ENCODE results near the gene HCN4. TPM values are rescaled to one million over a fixed set of nuclear protein-coding genes. Genes with fewer than 3 reads are reported as not detected.
"Not testable (repeated sequence)": the region's sequence is repeated elsewhere in the genome, so short reads cannot be mapped to it uniquely, and the experiment has no call there.

The HCN4 gene
- 1 to 10 TPM in 2 of 4 donors, under 1 TPM in 2; 0.78 to 1.5 (median 1.1) TPM for polyA plus RNA-seq (ENCODE audit: insufficient read length in 4 of 4)

GRCh38 chr15:73368301-73369136 is at the start of gene HCN4:
Gene HCN4, minus strand, starts transcription at chr15:73368958. Its CDS starts 688 bp downstream, at chr15:73368270.
- DNase-seq (ENCODE audit: low read depth in 4 of 4, low spot score in 2 of 4), result peak in 1 of 4 donors; percentile 46

- no peak for DNase-seq (ENCODE audit: low read depth in 4 of 4, low spot score in 2 of 4)
Observed at GRCh38 chr15:73414876-73415275, 46.1 kb upstream of the HCN4 start.

- no peak for DNase-seq (ENCODE audit: low read depth in 4 of 4, low spot score in 2 of 4)
Observed at GRCh38 chr15:73403171-73403570, 34.4 kb upstream of the HCN4 start.

- not testable (repeated sequence) for DNase-seq (ENCODE audit: low read depth in 4 of 4, low spot score in 2 of 4)
Observed at GRCh38 chr15:73400222-73400621, 31.5 kb upstream of the HCN4 start.

GRCh38 chr15:73398861-73399260 is 30.1 kb upstream of the HCN4 start:
- no peak for DNase-seq (ENCODE audit: low read depth in 4 of 4, low spot score in 2 of 4)

- DNase-seq (ENCODE audit: low read depth in 4 of 4, low spot score in 2 of 4), result no peak
Observed at GRCh38 chr15:73397461-73397860, 28.7 kb upstream of the HCN4 start.

- no peak for DNase-seq (ENCODE audit: low read depth in 4 of 4, low spot score in 2 of 4)
Observed at GRCh38 chr15:73395671-73396070, 26.9 kb upstream of the HCN4 start.

- no peak for DNase-seq (ENCODE audit: low read depth in 4 of 4, low spot score in 2 of 4)
Observed at GRCh38 chr15:73394782-73395181, 26.0 kb upstream of the HCN4 start.

- DNase-seq (ENCODE audit: low read depth in 4 of 4, low spot score in 2 of 4), result no peak
Observed at GRCh38 chr15:73393336-73393735, 24.6 kb upstream of the HCN4 start.

- no peak for DNase-seq (ENCODE audit: low read depth in 4 of 4, low spot score in 2 of 4)
Observed at GRCh38 chr15:73392025-73392424, 23.3 kb upstream of the HCN4 start.

- no peak for DNase-seq (ENCODE audit: low read depth in 4 of 4, low spot score in 2 of 4)
Observed at GRCh38 chr15:73391128-73391872, 22.5 kb upstream of the HCN4 start.

GRCh38 chr15:73389971-73390544 is 21.3 kb upstream of the HCN4 start:
- DNase-seq (ENCODE audit: low read depth in 4 of 4, low spot score in 2 of 4), result no peak

GRCh38 chr15:73389539-73389938 is 20.8 kb upstream of the HCN4 start:
- DNase-seq (ENCODE audit: low read depth in 4 of 4, low spot score in 2 of 4), result no peak

- no peak for DNase-seq (ENCODE audit: low read depth in 4 of 4, low spot score in 2 of 4)
Observed at GRCh38 chr15:73388256-73388781, 19.6 kb upstream of the HCN4 start.

GRCh38 chr15:73387507-73388255 is 18.9 kb upstream of the HCN4 start:
- no peak for DNase-seq (ENCODE audit: low read depth in 4 of 4, low spot score in 2 of 4)

- DNase-seq (ENCODE audit: low read depth in 4 of 4, low spot score in 2 of 4), result no peak
Observed at GRCh38 chr15:73386886-73387506, 18.2 kb upstream of the HCN4 start.

GRCh38 chr15:73386238-73386637 is 17.5 kb upstream of the HCN4 start:
- no peak for DNase-seq (ENCODE audit: low read depth in 4 of 4, low spot score in 2 of 4)

GRCh38 chr15:73385205-73385604 is 16.4 kb upstream of the HCN4 start:
- DNase-seq (ENCODE audit: low read depth in 4 of 4, low spot score in 2 of 4), result no peak

- DNase-seq (ENCODE audit: low read depth in 4 of 4, low spot score in 2 of 4), result peak in 1 of 4 donors; percentile 28
Observed at GRCh38 chr15:73383310-73384189, 14.8 kb upstream of the HCN4 start.
